Measurements from ENCODE around the gene NOL6. TPM values are rescaled to one million over a fixed set of nuclear protein-coding genes. Genes with fewer than 3 reads are reported as not detected.
A peak's percentile ranks its signal among the peaks of the same experiment; 100 is the strongest.

The NOL6 gene
- total RNA-seq, 4 donors from 2014 or later, result 13.0 to 32.3 (median 27.0) TPM

- peak; percentile 40 to 42 for DNase-seq
These were observed 20.9 kb downstream of the NOL6 start for GRCh38 chr9:33452828-33453271.

GRCh38 chr9:33450621-33451146, 23.0 kb downstream of the NOL6 start:
- intact Hi-C loops (cut with DNase I), result no loop called here
- TF ChIP-seq CTCF (IDR thresholded peaks at IDR 0.05) (no peak), POLR2A (IDR thresholded peaks at IDR 0.05) (no peak)
- 90 to 96% methylated on average over 3 to 4 of the region's 4 CpGs for WGBS, 2 donors
- H3K4me3 ChIP-seq (replicated peaks in 1 of 3), result no peak overlapping the region
- no peaks in the 10 kb centered on the region for H3K36me3 ChIP-seq
- DNase-seq, result no peak
- H3K9me3 ChIP-seq, result no peaks in the 10 kb centered on the region
- no peak overlapping the region for H3K27ac ChIP-seq
- H3K27me3 ChIP-seq, result no peaks in the 10 kb centered on the region
- H3K4me1 ChIP-seq, result peaks cover 0 to 22% of the 10 kb centered on the region in 2 donors

More at GRCh38 chr9:33452828-33453271, 20.9 kb downstream of the NOL6 start:
- TF ChIP-seq CTCF (IDR thresholded peaks at IDR 0.05) (peak in 5 of 6 experiments; percentile 27 to 64 (median 43)), POLR2A (IDR thresholded peaks at IDR 0.05) (no peak)
- H3K27me3 ChIP-seq, result no peaks in the 10 kb centered on the region
- WGBS, 2 donors, result 9 to 13% methylated on average over 5 to 7 of the region's 7 CpGs
- intact Hi-C loops (cut with DNase I), result no loop called here
- peaks cover 0 to 3% of the 10 kb centered on the region in 2 donors for H3K4me1 ChIP-seq
- no peak overlapping the region for H3K27ac ChIP-seq
- no peaks in the 10 kb centered on the region for H3K36me3 ChIP-seq
- no peak overlapping the region for H3K4me3 ChIP-seq (replicated peaks in 1 of 3)
- no peaks in the 10 kb centered on the region for H3K9me3 ChIP-seq

DNA sequence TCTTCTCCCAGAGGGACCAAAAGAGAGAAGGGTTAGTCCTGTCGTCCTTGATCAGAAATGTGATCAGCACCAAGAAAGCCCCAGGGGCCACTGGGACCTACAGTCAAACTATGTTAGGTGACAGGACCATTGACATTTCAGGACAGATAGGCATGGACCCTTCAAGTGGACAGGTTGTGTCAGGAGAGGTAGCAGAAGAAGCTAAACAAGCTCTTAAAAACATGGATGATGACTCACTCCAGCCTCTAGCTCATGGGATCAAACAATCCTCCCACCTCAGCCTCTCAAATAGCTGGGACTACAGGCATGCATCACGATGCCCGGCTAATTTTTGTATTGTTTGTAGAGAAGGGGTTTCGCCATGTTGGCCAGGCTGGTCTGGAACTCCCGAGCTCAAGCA, 24.0 kb downstream of the NOL6 start:
- Histone ChIP-seq H3K27ac (no peak overlapping the region), H3K4me1 (peaks cover 3 to 30% of the 10 kb centered on the region in 2 donors), H3K4me3 (replicated peaks in 1 of 3) (no peak overlapping the region), H3K27me3 (no peaks in the 10 kb centered on the region), H3K9me3 (no peaks in the 10 kb centered on the region), H3K36me3 (no peaks in the 10 kb centered on the region)
- DNase-seq, result no peak
- no peak for TF ChIP-seq CTCF (IDR thresholded peaks at IDR 0.05)
- TF ChIP-seq POLR2A (IDR thresholded peaks at IDR 0.05), result no peak
- 94 to 98% methylated on average over 5 of the region's 5 CpGs for WGBS, 2 donors
- intact Hi-C loops (cut with DNase I), result no loop called here

DNA sequence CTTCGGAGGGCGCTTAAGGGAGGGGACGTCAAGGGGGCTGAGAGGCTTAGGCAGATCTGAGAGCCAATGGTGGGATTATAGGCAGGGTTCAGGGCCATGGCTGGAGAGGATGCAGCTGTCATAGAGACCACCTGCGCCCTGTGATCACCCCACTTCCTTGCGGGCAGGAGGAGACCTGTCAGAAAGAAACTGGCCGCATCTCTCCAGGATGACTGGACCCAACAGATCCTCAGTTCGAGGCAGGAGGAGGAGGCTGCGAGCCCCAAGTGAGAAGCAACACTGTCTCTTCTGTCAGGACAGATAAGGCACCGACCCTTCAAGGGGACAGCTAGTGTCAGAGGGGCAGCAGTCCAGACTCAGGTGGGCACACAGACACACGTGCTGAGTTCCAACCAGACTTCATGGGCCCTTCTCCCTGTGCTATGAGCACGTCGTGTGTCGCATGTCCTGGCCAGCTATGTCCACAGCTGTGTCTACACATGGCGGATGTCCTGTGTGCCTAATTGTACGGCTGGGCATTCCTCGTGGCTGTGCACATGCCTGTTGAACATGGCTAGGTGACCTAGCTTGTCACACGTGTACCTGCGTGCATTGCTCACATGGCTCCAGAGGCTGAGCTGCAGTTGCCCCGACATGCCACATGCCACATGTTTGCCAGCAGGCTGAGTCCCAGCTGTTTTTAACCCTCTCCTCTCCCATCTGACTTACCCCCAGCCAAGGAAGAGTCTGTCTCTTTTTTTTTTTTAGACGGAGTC, 25.7 kb downstream of the NOL6 start:
- no peak for DNase-seq
- Histone ChIP-seq H3K4me1 (peaks cover 3 to 30% of the 10 kb centered on the region in 2 donors), H3K27ac (no peak overlapping the region), H3K9me3 (no peaks in the 10 kb centered on the region), H3K27me3 (no peaks in the 10 kb centered on the region), H3K4me3 (replicated peaks in 1 of 3) (peak overlapping the region in 1 of 3 donors; percentile 30), H3K36me3 (no peaks in the 10 kb centered on the region)
- TF ChIP-seq CTCF (IDR thresholded peaks at IDR 0.05) (no peak), POLR2A (IDR thresholded peaks at IDR 0.05) (no peak)
- WGBS, 2 donors, result 38 to 51% methylated on average over 13 to 16 of the region's 20 CpGs
- intact Hi-C loops (cut with DNase I), result no loop called here

Measured in thyroid gland (tissue), 4 donors.